ENCODE results near the gene EIF5.

GRCh38 chr14:103301512-103302354 lies 32.3 kb upstream of the EIF5 start:
- no peak for TF ChIP-seq CTCF (IDR thresholded peaks at IDR 0.05; ENCODE audit: insufficient read depth, low read depth, low read length)
- TF ChIP-seq EZH2 (IDR thresholded peaks at IDR 0.05; ENCODE audit: insufficient read depth, low read length), result no peak

Data from astrocyte (in vitro differentiated cells and primary cell).